GM12878 (cell line): ENCODE results near the gene COL3A1. TPM values are rescaled to one million over a fixed set of nuclear protein-coding genes. Genes with fewer than 3 reads are reported as not detected.

Source experiments
- BCL11A ChIP-seq: IDR thresholded peaks from 2 replicates; pipeline ENCODE4 v1.6.1; 2011; ENCODE audit warnings: low read depth, low read length
- BCL3 ChIP-seq: IDR thresholded peaks from 2 replicates; pipeline ENCODE4 v1.6.1; 2011; ENCODE audit warnings: borderline replicate concordance, low read depth, mild to moderate bottlenecking, moderate library complexity, low read length; ENCODE audit not compliant: insufficient read depth, poor library complexity, severe bottlenecking
- BCLAF1 ChIP-seq: fragments of 450-650 bp; IDR thresholded peaks from 2 replicates; pipeline ENCODE4 v1.6.1; 2017; ENCODE audit warnings: antibody characterized with exemption, mild to moderate bottlenecking, moderate library complexity
- CEBPZ ChIP-seq: fragments of 150-350 bp; IDR thresholded peaks from 2 replicates; pipeline ENCODE4 v1.6.1; 2016; ENCODE audit warnings: low read depth, low read length
- CHD4 ChIP-seq: fragments of 200-600 bp; sonication (generic); IDR thresholded peaks from 2 replicates; pipeline ENCODE4 v1.6.1; 2016; ENCODE audit warnings: mild to moderate bottlenecking
- E2F8 ChIP-seq: fragments of 450-650 bp; IDR thresholded peaks from 2 replicates; pipeline ENCODE4 v1.6.1; 2018; ENCODE audit warnings: mild to moderate bottlenecking, low read depth, moderate library complexity; ENCODE audit not compliant: partially characterized antibody
- ESRRA ChIP-seq: IDR thresholded peaks from 2 replicates; pipeline ENCODE4 v1.6.1; 2012; ENCODE audit warnings: mild to moderate bottlenecking, low read length, improper control_type of control experiment
- FOS ChIP-seq: IDR thresholded peaks from 3 replicates; pipeline ENCODE4 v1.6.1; 2011; ENCODE audit warnings: borderline replicate concordance; ENCODE audit not compliant: insufficient read length; ENCODE audit errors: extremely low read depth
- FOXM1 ChIP-seq: IDR thresholded peaks from 2 replicates; pipeline ENCODE4 v1.6.1; 2012; ENCODE audit warnings: low read depth, mild to moderate bottlenecking, inconsistent platforms, low read length, moderate library complexity
- HCFC1 ChIP-seq: fragments of 150-350 bp; IDR thresholded peaks from 2 replicates; pipeline ENCODE4 v1.6.1; 2014; ENCODE audit warnings: low read length
- HDAC2 ChIP-seq: fragments of 200-600 bp; sonication (generic); IDR thresholded peaks from 2 replicates; pipeline ENCODE4 v1.6.1; 2017
- RBBP5 ChIP-seq: fragments of 200-600 bp; sonication (generic); conservative IDR thresholded peaks from 2 replicates; pipeline ENCODE4 v1.6.1; 2016
- STAT1 ChIP-seq: fragments of 450-650 bp; conservative IDR thresholded peaks from 2 replicates; pipeline ENCODE4 v1.6.1; 2014; ENCODE audit warnings: antibody characterized with exemption, mild to moderate bottlenecking
- polyA plus RNA-seq, 11 experiments: library from polyadenylated mRNA; depleted of rRNA in 4 of 11; unstranded in 6 of 11; stranded (reverse) in 5 of 11; fragments of >200 nt; fragmentation: Nextera tagmentation in 4 of 11; fragmentation: Illumina TruSeq in 1 of 11; extraction: Ambion mirVana in 4 of 11; extraction: Trizol in 1 of 11; gene quantifications; 1 replicate in 1 of 11; 2 replicates in 10 of 11; pipeline versions ENCODE4 v1.2.1 to v1.2.3, GENCODE V29; 2011 to 2016; ENCODE audit warnings: inconsistent platforms in 2 of 11, missing spikeins in 2 of 11, low read depth in 1 of 11
- total RNA-seq, 4 experiments: library from RNA; depleted of rRNA in 3 of 4; stranded (reverse); fragments of >200 nt in 3 of 4; fragmentation: Illumina TruSeq in 1 of 4; extraction: Trizol in 1 of 4; gene quantifications; 2 replicates each; pipeline versions ENCODE4 v1.2.1 to v1.2.3, GENCODE V29; 2013 to 2021
- TF ChIP-seq, protein P1 (sequence below): fragments of 450-650 bp; IDR thresholded peaks from 2 replicates; pipeline ENCODE4 v1.6.1; 2017; ENCODE audit warnings: mild to moderate bottlenecking, moderate library complexity

Gene COL3A1
- total and polyA plus RNA-seq, 10 of the 15 experiments (the other 5 are each of a cell fraction or from before 2014, with no cell fraction given) = 0.04 to 0.67 (median 0.10) TPM; not detected in 2

- TF ChIP-seq, protein P1, sequence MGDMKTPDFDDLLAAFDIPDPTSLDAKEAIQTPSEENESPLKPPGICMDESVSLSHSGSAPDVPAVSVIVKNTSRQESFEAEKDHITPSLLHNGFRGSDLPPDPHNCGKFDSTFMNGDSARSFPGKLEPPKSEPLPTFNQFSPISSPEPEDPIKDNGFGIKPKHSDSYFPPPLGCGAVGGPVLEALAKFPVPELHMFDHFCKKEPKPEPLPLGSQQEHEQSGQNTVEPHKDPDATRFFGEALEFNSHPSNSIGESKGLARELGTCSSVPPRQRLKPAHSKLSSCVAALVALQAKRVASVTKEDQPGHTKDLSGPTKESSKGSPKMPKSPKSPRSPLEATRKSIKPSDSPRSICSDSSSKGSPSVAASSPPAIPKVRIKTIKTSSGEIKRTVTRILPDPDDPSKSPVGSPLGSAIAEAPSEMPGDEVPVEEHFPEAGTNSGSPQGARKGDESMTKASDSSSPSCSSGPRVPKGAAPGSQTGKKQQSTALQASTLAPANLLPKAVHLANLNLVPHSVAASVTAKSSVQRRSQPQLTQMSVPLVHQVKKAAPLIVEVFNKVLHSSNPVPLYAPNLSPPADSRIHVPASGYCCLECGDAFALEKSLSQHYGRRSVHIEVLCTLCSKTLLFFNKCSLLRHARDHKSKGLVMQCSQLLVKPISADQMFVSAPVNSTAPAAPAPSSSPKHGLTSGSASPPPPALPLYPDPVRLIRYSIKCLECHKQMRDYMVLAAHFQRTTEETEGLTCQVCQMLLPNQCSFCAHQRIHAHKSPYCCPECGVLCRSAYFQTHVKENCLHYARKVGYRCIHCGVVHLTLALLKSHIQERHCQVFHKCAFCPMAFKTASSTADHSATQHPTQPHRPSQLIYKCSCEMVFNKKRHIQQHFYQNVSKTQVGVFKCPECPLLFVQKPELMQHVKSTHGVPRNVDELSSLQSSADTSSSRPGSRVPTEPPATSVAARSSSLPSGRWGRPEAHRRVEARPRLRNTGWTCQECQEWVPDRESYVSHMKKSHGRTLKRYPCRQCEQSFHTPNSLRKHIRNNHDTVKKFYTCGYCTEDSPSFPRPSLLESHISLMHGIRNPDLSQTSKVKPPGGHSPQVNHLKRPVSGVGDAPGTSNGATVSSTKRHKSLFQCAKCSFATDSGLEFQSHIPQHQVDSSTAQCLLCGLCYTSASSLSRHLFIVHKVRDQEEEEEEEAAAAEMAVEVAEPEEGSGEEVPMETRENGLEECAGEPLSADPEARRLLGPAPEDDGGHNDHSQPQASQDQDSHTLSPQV = no peak; the same call in 1 of the 2 replicates
- TF ChIP-seq FOXM1 (peak; percentile 79; the same call in 1 of the 2 replicates), ESRRA (no peak), STAT1 (no peak), CHD4 (no peak), FOS (no peak), E2F8 (no peak), BCL3 (peak; percentile 55), BCL11A (peak; percentile 83), BCLAF1 (no peak), CEBPZ (no peak), HCFC1 (no peak), HDAC2 (no peak), RBBP5 (no peak)
Measured at GRCh38 chr2:188978291-188979081, 4.3 kb downstream of the COL3A1 start (continued).
